T-cell (primary cell): ENCODE measurements around the gene SLC24A4. TPM values are rescaled to one million over a fixed set of nuclear protein-coding genes. Genes with fewer than 3 reads are reported as not detected.
A peak's percentile ranks its signal among the peaks of the same experiment; 100 is the strongest.

Source experiments
- ATAC-seq, 4 experiments: fragments of 200-7000 bp in 3 of 4; fragments of 150-1000 bp in 1 of 4; cut with Tn5 transposase; replicated peaks in 1 of 4; 1 replicate in 3 of 4; 2 replicates in 1 of 4; pipeline ENCODE4 v1.10.0; 2021; ENCODE audit warnings: moderate library complexity in 3 of 4, mild to moderate bottlenecking in 2 of 4, moderate number of reproducible peaks in 1 of 4
- CTCF ChIA-PET, 2 donors: fragments of 300-600 bp; sonication (Branson Sonifier 250); formaldehyde crosslinking; loops; one replicate each; lab custom pipeline; 2022; ENCODE audit warnings: antibody characterized with exemption in 2 of 2; lab: Charles Lee
- POLR2A ChIA-PET, 2 donors: fragments of 300-600 bp; sonication (Branson Sonifier 250); formaldehyde crosslinking; loops; one replicate each; lab custom pipeline; 2022; ENCODE audit warnings: antibody characterized with exemption in 2 of 2; lab: Charles Lee
- DNase-seq, 35 experiments: peaks; one replicate each; pipeline versions ENCODE4 v3.0.0 to v3.0.0-alpha.2; 2013 to 2023
- H3K27ac ChIP-seq: one replicate; pipeline ENCODE4 v1.5.1; 2013; ENCODE audit warnings: low read length
- H3K27me3 ChIP-seq, 2 experiments: replicated peaks in 1 of 2; 1 replicate in 1 of 2; 2 replicates in 1 of 2; pipeline versions ENCODE4 v1.6.1 to v1.7.0; 2013; ENCODE audit warnings: low read length in 1 of 2, mixed read lengths in 1 of 2; ENCODE audit not compliant: control insufficient read depth in 2 of 2, insufficient read depth in 2 of 2; ENCODE audit errors: extremely low read depth in 1 of 2
- H3K36me3 ChIP-seq, 2 donors: 1 replicate in 1 of 2; 2 replicates in 1 of 2; pipeline versions ENCODE4 v1.6.1 to v1.7.0; 2013; ENCODE audit warnings: low read length in 1 of 2; ENCODE audit not compliant: control insufficient read depth in 2 of 2, insufficient read depth in 1 of 2; ENCODE audit errors: extremely low read depth in 1 of 2
- H3K4me1 ChIP-seq, 2 experiments: 1 replicate in 1 of 2; 2 replicates in 1 of 2; pipeline versions ENCODE4 v1.6.1 to v1.7.0; 2013; ENCODE audit warnings: low read length in 2 of 2, mixed read lengths in 1 of 2; ENCODE audit not compliant: insufficient read depth in 2 of 2, control insufficient read depth in 1 of 2; ENCODE audit errors: extremely low read depth in 1 of 2
- H3K4me3 ChIP-seq, 2 donors: 1 replicate in 1 of 2; 2 replicates in 1 of 2; pipeline versions ENCODE4 v1.5.1 to v1.7.0; 2013; ENCODE audit warnings: mild to moderate bottlenecking in 2 of 2, low read length in 1 of 2, moderate library complexity in 1 of 2; ENCODE audit not compliant: control insufficient read depth in 1 of 2; ENCODE audit errors: extremely low read depth in 1 of 2
- H3K9me3 ChIP-seq: 2 replicates; pipeline ENCODE4 v1.7.0; 2013
- H3K27ac Mint-ChIP-seq, 2 donors: one replicate each; pipeline ENCODE4 v1.8.0; 2020 to 2021; ENCODE audit warnings: mild to moderate bottlenecking in 2 of 2, mixed read lengths in 2 of 2
- H3K27me3 Mint-ChIP-seq, 2 donors: one replicate each; pipeline ENCODE4 v1.8.0; 2021 to 2022; ENCODE audit warnings: mixed read lengths in 2 of 2
- H3K36me3 Mint-ChIP-seq: one replicate; pipeline ENCODE4 v1.8.0; 2021; ENCODE audit warnings: mixed read lengths
- H3K4me1 Mint-ChIP-seq, 3 donors: one replicate each; pipeline ENCODE4 v1.8.0; 2020 to 2022; ENCODE audit warnings: mixed read lengths in 3 of 3, mild to moderate bottlenecking in 1 of 3
- H3K4me3 Mint-ChIP-seq, 3 donors: one replicate each; pipeline ENCODE4 v1.8.0; 2020 to 2022; ENCODE audit warnings: mild to moderate bottlenecking in 3 of 3, mixed read lengths in 3 of 3, moderate library complexity in 3 of 3
- H3K9me3 Mint-ChIP-seq, 3 donors: one replicate each; pipeline ENCODE4 v1.8.0; 2020 to 2022; ENCODE audit warnings: mixed read lengths in 3 of 3
- WGBS: methylation state at CpG from one replicate; pipeline ENCODE4 v1.1.5; 2013; ENCODE audit warnings: missing lambda C conversion rate; ENCODE audit not compliant: insufficient coverage; 5-methylcytosine and 5-hydroxymethylcytosine counted together
- total RNA-seq, 35 experiments: library from RNA in 6 of 35; stranded (reverse) in 6 of 35; fragments of 120-200 nt in 1 of 35; gene quantifications; one replicate each; pipeline versions ENCODE4 v1.2.1 to v1.2.4 and lab custom pipeline; 2013 to 2026

SLC24A4 gene
- total RNA-seq, 5 donors from 2014 or later (not counting 1 experiment from before 2014, with no cell fraction given) = 0.14 to 0.15 TPM; not detected in 3

DNA sequence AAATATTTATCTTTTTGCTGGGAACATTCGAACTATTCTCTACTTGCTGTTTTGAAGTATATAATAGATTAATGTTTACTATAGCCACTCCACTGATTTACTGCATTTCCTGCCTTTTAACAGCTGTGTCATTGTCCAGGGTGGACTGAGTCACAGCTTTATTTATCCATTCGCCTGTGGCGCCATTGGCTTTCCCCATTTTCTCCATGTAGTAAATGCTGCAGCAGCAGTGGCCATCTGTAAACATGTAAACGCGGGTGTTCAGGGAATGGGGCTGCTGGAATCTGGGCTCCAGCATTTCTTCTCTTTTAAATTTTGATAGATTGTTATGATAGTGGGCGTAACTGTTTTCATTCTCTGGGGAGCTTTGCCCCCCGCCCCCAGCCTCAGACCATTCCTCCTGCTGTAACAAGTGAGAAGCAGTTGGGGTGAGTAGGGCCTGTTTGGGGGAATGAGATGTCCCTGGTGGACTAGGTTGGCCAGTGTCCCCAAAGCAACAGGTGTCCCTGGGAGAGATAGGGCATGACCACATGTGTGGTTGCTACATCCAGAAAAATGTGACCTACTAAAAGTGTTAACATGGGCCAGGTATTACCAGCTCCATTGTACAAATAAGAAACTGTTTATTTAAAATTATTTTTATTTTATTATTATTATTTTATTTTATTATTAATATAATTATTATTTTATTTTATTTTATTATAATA lies 223.5 kb downstream of the SLC24A4 start:
- Mint-ChIP-seq H3K4me1 (peaks cover 29 to 38% (median 32%) of the 10 kb centered on the region in 3 donors), H3K27ac (peak overlapping the region; percentile 27 to 45)

DNA sequence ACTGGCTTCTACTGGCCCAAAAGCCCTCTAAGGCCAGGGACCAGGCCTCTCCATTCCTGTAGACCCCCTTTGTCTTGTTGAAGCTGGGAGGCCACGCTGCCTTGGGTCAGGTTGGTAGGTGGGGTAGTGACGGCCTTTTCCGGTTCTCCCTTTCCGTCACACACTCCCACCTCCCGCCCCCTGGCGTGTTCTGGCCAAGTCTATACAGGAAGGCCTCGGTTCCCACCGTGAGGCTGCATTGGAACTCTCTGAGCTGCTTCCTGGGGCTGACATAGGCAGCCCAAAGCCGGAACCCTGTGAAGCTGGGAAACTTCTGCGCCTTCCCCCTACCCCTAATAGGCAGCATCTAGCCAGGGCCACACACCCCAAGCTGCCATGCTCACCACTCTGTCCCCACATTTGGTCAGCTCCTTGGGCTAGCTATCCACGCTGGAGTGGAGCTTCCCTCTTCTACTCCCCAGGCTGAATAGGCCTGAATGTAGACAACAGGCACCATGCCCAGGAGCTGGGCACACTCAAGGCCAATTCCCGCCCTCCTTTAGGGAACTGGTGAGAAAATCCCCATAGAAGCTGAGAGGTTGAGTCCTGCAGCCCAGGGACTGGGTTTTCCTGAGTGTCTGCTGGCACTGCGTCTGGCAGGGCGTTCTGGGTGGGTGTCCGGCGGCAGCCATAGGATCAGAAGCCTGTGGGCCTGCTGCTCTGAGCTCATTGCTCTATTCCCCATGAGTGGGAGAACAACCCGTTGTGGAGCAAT lies 226.3 kb downstream of the SLC24A4 start:
- H3K4me1 Mint-ChIP-seq = peaks cover 30 to 44% (median 31%) of the 10 kb centered on the region in 3 donors
- no peaks in the 10 kb centered on the region for H3K36me3 ChIP-seq
- no peak overlapping the region for H3K4me3 Mint-ChIP-seq
- 98% methylated on average over 13 of the region's 17 CpGs for WGBS
- no peaks in the 10 kb centered on the region for H3K9me3 ChIP-seq
- CTCF ChIA-PET = interaction anchor here (0.5 to 0.9 kb wide), 4 partner anchors 20 to 509 kb away, joined by 3 to 4 read pairs (median 3); partner anchors contain the start of gene TRIP11 (in 1 of the 2)
- H3K27ac ChIP-seq = no peak overlapping the region
- ATAC-seq = no peak
- H3K9me3 Mint-ChIP-seq = no peaks in the 10 kb centered on the region
- no peaks in the 10 kb centered on the region for H3K36me3 Mint-ChIP-seq
- POLR2A ChIA-PET = no interaction called here
- H3K27me3 ChIP-seq = no peaks in the 10 kb centered on the region
- H3K4me3 ChIP-seq = no peak overlapping the region
- H3K27ac Mint-ChIP-seq = peak overlapping the region in 1 of 2 donors; percentile 34
- DNase-seq = no peak
- peaks cover 0 to 42% of the 10 kb centered on the region in 2 experiments for H3K4me1 ChIP-seq
- no peaks in the 10 kb centered on the region for H3K27me3 Mint-ChIP-seq

More for the DNA sequence above, 223.5 kb downstream of the SLC24A4 start:
- CTCF ChIA-PET = no interaction called here
- Histone ChIP-seq H3K4me3 (no peak overlapping the region), H3K36me3 (no peaks in the 10 kb centered on the region), H3K4me1 (peaks cover 2 to 19% of the 10 kb centered on the region in 2 experiments), H3K27me3 (no peaks in the 10 kb centered on the region), H3K27ac (no peak overlapping the region), H3K9me3 (no peaks in the 10 kb centered on the region)
- POLR2A ChIA-PET = no interaction called here
- no peaks in the 10 kb centered on the region for H3K9me3 Mint-ChIP-seq
- no peak overlapping the region for H3K4me3 Mint-ChIP-seq
- ATAC-seq (no peak), DNase-seq (no peak)
- H3K36me3 Mint-ChIP-seq = no peaks in the 10 kb centered on the region
- WGBS = 100% methylated on average over 1 of the region's 7 CpGs
- no peaks in the 10 kb centered on the region for H3K27me3 Mint-ChIP-seq

DNA sequence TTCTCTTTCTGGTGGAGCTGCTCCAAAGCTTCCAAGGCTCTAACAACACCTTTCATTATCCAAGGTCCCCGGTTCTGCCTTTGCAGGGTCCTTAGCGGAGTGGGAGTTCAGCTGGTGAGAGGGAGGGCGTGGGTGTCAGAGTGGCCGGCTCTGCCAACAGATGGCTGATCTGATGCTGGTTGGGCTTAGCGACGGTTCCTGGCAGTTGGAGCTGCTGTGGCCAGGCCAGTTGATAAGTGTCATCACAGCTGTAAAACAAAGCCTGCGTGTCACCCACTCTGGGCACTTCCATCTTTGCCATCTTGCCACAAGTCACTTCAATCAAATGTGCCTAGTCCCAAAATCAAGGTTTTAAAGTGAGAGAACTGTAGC lies 226.9 kb downstream of the SLC24A4 start:
- no peaks in the 10 kb centered on the region for H3K27me3 ChIP-seq

More for the DNA sequence above, 226.9 kb downstream of the SLC24A4 start:
- no peaks in the 10 kb centered on the region for H3K27me3 Mint-ChIP-seq
- H3K4me1 Mint-ChIP-seq = peaks cover 27 to 43% (median 31%) of the 10 kb centered on the region in 3 donors
- no peaks in the 10 kb centered on the region for H3K9me3 Mint-ChIP-seq
- no peak overlapping the region for H3K4me3 Mint-ChIP-seq
- WGBS = 85% methylated on average over 5 of the region's 7 CpGs
- H3K27ac ChIP-seq = no peak overlapping the region
- no peaks in the 10 kb centered on the region for H3K9me3 ChIP-seq
- no peaks in the 10 kb centered on the region for H3K36me3 Mint-ChIP-seq
- H3K4me1 ChIP-seq = peaks cover under 1 to 44% of the 10 kb centered on the region in 2 experiments
- DNase-seq (no peak), ATAC-seq (no peak)
- H3K4me3 ChIP-seq = no peak overlapping the region
- H3K36me3 ChIP-seq = no peaks in the 10 kb centered on the region
- POLR2A ChIA-PET = no interaction called here
- peak overlapping the region; percentile 19 to 44 for H3K27ac Mint-ChIP-seq
- CTCF ChIA-PET = interaction anchor here (0.5 to 0.9 kb wide), 3 partner anchors 20 to 53 kb away, joined by 3 to 4 read pairs (median 3); no protein-coding TSS in a partner anchor

Other genes starting within 250 kb of the SLC24A4 start
- gene ATXN3, start 216.6 kb upstream of the SLC24A4 start, total RNA-seq = 10 to 100 TPM; 31.0 to 50.2 (median 41.8) TPM
- gene NDUFB1, start 201.5 kb upstream of the SLC24A4 start, total RNA-seq = 10 to 100 TPM; 40.1 to 81.1 (median 75.0) TPM
- gene CPSF2, start 201.2 kb upstream of the SLC24A4 start, total RNA-seq = 10 to 100 TPM; 27.6 to 57.4 (median 45.5) TPM
- 100 to 1,000 TPM in 2 of 5 donors, 10 to 100 TPM in 3; 89.9 to 107 (median 97.0) TPM for gene RIN3, start 190.6 kb downstream of the SLC24A4 start, total RNA-seq